ENCODE results near the gene SRGAP3.

- TF ChIP-seq, protein P1, sequence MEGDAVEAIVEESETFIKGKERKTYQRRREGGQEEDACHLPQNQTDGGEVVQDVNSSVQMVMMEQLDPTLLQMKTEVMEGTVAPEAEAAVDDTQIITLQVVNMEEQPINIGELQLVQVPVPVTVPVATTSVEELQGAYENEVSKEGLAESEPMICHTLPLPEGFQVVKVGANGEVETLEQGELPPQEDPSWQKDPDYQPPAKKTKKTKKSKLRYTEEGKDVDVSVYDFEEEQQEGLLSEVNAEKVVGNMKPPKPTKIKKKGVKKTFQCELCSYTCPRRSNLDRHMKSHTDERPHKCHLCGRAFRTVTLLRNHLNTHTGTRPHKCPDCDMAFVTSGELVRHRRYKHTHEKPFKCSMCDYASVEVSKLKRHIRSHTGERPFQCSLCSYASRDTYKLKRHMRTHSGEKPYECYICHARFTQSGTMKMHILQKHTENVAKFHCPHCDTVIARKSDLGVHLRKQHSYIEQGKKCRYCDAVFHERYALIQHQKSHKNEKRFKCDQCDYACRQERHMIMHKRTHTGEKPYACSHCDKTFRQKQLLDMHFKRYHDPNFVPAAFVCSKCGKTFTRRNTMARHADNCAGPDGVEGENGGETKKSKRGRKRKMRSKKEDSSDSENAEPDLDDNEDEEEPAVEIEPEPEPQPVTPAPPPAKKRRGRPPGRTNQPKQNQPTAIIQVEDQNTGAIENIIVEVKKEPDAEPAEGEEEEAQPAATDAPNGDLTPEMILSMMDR (IDR thresholded peaks at IDR 0.05) = no peak
- no peak for TF ChIP-seq POLR2A (IDR thresholded peaks at IDR 0.05)
These were observed 43.9 kb downstream of the SRGAP3 start for GRCh38 chr3:9205345-9206143.

All from lower leg skin (tissue), 3 donors.